Kidney capillary endothelial cell (primary cell): ENCODE results near the gene CFAP119.
A peak's percentile ranks its signal among the peaks of the same experiment; 100 is the strongest.
"Not testable (repeated sequence)": the region's sequence is repeated elsewhere in the genome, so short reads cannot be mapped to it uniquely, and the experiment has no call there.

Experiments used
- DNase-seq: peaks from one replicate; pipeline ENCODE4 v3.0.0-alpha.2; 2018; ENCODE audit warnings: low spot score

The CFAP119 gene

GRCh38 chr16:30761928-30762902, at the start of gene CFAP119, which contains the start of gene RNF40:
CFAP119 (minus strand) TSS chr16:30762062; CDS start chr16:30761748, 314 bp downstream.
RNF40 (plus strand) TSS chr16:30762322; CDS start chr16:30762546, 224 bp downstream.
- DNase-seq, result peak; percentile 96

- DNase-seq, result not testable (repeated sequence)
These were observed 47.8 kb upstream of the CFAP119 start for GRCh38 chr16:30809675-30810074.

DNA sequence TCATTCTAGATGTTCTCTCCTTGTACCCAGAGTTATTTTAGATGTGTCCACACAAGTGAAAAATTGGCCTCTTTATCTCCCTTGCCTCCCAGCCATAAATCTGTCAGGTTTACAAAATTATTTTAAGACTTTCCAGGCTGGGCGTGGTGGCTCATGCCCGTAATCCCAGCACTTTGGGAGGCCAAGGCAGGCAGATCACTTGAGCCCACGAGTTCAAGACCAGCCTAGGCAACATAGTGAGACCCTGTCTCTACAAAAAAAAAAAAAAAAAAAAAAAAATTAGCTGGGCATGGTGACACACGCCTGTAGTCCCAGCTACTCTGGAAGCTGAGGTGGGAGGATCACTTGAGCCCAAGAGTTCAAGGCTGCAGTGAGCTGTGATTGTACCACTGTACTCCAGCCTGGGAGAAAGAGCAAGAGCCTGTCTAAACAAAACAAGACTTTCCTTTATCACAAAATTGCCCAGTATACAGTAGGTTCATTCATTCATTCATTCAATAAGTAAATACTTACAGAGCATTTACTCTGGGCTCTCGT, 47.1 kb upstream of the CFAP119 start:
- not testable (repeated sequence) for DNase-seq

GRCh38 chr16:30808146-30808545, 46.3 kb upstream of the CFAP119 start:
- DNase-seq, result no peak

- DNase-seq, result peak; percentile 78
These were observed 43.7 kb upstream of the CFAP119 start for GRCh38 chr16:30805370-30806169.

GRCh38 chr16:30805056-30805369, 43.2 kb upstream of the CFAP119 start:
- no peak for DNase-seq

DNA sequence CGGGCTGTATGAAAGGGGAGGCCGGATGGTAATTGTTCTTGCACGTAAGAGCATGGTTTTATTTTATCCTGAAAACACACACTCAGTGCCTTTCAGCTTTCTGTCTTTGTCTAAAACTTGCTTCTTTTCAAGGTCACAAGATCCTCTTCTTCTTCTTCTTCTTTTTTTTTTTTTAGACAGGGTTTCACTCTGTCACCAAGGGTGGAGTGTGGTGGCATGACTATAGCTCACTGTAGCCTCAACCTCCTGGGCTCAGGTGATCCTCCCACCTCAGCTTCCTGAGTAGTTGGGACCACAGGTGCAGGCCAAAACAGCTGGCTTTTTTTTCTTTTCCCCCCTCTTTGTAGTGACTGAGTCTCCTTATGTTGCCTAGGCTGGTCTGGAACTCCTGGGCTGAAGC, 41.1 kb upstream of the CFAP119 start:
- no peak for DNase-seq

GRCh38 chr16:30797670-30798309, 35.9 kb upstream of the CFAP119 start:
- DNase-seq, result no peak

DNA sequence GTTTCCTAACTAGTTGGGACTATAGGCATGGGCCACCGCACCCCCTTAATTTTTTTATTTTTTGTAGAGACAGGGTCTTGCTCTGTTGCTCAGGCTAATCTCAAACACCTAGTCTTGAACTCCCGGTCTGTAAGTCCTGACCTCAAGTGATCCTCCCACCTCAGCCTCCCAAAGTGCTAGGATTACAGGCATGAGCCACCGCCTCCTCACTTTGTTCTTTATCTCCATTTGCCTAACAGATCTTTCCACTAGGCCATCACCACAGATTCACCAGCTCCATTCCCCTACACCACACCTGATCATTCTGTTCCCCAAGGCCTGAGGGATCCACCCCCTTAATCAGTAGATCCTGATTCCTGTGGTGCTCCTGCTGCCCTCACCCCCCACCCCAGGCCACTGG, 32.8 kb upstream of the CFAP119 start:
- DNase-seq, result no peak

- DNase-seq, result no peak
These were observed 31.7 kb upstream of the CFAP119 start for GRCh38 chr16:30793508-30794069.

DNA sequence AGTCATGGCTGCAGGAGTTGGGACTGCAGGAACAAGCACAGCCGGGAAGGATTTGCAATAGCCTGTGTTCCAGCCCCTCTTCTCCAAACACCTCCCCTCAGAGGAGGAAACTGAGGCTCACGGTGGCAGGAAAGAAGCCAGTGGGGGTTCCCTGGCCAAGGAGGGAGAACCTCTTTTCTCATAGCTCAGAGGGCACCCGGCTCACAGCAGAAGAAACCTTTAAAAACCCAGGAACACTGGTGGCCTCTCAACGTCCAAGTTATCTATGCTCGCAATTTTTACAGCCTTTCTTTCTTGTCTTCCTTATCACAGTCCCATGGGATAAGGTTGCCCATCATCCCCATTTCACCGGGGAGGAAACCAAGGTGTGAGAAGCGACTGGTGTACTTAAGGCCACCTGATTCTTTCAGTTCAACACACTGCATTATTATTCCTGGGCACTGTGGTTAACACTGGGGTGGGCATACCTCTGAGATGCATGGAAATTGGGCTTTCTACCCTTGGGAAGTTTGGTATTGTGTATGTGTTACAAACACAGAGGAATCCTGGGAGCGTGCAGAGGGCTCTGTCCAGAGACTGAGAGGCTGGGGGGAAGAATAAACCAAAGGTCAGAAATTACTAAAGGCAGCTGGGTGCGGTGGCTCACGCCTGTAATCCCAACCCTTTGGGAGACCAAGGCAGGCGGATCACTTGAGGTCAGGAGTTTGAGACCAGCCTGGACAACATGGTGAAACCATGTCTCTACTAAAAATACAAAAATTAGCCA, 25.9 kb upstream of the CFAP119 start:
- DNase-seq, result no peak

DNA sequence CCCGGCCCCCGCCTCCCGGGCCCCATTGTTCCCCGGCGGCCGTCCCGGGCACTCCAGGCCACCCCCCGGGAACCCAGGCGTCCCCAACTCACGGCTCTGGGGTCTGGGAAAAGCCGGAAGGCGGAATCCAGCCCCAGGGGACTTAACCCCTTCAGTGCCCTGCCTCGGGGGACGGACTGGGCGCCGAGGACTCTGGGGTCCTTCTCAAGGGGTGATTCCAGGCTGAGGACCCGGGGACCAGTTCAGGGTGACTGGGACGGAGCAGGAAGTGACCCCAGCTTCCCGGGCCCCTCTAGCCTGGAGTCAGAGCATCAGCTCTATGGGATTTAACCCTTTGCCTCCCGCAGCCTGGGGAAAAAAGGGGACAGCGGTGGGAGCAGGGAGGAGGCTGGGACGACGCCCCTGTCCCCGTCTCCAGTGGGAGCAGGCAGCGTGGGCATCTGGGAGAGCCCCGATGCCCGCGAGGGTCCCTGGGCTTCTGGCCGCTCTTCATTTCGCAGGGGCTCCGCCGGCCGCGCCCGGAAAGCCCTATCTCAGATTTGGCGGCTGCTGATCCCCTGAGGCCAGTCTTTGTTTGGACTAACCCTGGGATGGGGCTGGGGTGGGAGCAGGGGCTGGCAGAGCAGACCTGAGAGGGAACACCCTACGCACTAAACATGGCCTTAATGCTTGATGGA, 25.2 kb upstream of the CFAP119 start, which contains the start of gene ZNF629:
Gene ZNF629, minus strand, starts transcription at position 270 of the 677 bp plus-strand sequence. CDS start 2,723 bp downstream, outside the sequence.
- peak; percentile 49 for DNase-seq

DNA sequence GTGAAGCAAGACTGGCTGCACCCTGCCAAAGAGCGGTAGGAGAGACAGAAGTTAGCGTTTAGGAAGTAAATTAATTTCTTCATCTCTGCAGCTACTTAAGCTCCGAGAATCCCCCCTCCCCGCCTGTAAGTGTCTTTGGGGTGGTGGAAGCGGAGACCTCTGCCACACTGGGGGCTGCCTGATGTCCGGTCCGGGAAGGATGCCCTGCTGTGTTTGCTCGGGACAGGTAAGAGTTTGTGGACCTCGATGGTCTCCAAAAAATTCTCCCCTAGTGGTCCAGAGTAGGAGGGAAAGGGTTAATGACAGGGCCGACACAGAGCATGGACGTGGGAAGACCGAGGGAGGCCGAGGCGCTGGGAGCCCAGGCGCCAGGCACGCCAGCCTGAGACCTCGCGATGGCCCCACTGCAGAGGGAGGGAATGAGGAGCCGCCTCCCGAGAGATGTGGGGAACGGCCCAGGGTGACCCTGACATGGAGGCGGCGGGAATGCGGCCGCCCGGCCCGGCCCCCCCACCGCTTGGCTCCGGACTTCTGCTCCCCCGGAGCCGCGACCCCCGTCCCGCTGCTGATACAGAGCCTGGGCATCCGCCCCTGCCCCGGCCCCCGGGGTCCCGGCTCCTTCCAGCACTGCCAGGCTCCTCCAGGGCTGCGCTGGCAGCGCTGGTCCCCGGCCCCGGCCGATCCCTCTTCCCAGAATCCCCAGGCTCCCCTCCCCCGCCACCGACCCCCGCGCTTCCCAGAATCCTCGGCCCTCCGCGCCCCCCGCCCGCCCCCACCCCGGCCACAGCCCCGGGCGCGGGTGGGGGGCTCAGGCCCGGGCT, 24.5 kb upstream of the CFAP119 start:
- peak; percentile 56 for DNase-seq

DNA sequence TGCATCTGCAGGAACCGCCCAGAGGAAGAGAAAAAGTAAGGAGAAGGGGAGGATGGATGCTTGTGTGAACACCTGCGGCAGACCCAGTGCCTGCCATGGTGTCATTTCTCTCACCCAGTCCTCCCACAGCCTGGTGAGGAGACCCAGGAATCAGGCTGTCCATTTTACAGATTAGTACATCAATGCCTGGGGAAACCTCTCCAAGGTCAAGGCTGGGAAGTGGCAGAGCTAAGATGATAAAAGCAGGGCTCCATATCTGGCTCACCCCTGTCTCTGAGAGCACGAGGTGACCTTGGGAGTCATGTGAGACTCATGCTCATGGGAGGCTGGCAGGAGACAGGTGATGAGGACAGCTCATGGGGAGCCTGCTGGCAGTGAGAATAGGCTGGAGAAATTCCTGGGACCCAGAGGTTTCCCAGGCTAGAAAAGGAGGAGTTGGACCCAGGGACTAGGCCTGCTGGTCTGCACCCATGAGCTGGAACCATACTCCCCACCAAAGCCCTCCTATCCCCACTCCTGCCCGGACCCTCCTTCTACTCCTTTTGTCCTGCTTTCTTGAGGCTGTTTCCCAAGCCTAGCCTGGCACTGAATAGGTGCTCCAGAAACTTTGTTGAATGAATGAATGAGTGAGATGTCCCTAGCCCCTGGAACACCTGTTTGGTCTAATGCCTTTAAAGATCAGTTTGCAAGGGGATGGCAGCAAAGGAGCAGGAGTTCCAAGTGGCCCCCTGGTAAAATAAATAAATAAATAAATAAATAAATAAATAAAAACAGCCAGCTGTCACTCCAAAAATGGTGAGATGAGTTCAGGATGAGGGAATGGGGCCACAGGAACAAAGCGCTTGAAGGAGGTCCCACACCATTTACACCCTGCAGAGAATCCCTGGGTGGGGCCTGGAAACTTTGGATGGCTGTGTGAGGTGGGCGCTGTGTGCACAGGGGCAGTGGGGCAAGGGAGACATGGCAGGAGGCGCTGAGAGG, 23.6 kb upstream of the CFAP119 start:
- DNase-seq, result no peak

- no peak for DNase-seq
These were observed 22.4 kb upstream of the CFAP119 start for GRCh38 chr16:30784215-30784614.

DNA sequence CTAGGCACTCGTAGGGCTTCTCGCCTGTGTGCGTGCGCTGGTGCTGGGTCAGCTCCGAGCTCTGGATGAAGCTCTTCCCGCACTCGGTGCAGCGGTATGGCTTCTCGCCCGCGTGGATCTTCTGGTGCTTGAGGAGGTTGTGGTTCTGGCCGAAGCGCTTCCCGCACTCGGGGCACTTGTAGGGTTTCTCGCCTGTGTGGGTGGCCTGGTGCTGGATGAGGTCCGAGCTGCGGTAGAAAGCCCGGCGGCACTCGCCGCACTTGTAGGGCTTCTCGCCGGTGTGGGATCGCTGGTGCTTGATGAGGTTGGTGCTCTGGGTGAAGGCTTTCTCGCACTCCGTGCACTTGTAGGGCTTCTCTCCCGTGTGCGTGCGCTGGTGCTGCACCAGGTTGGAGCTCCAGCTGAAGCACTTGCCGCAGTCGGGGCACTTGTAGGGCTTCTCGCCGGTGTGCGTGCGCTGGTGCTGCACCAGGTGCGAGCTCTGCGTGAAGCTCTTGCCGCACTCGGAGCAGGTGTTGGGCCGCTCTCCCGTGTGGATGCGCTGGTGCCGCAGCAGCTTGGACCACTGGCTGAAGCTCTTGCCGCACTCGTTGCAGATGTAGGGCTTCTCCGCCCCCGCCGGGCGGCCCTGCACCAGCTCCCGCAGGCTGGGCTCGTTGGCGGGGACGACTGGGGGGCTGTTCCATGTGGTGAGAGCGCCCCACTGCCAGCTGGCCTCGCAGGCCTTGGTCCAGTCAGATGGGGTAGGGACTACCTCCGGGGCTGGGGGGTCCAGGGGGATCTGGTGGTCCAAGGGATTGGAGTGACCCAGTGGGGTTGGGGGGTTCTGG, 21.6 kb upstream of the CFAP119 start:
- DNase-seq, result no peak
